Spinal cord (tissue), 10 donors: Measurements from ENCODE around the gene C10orf120. TPM values are rescaled to one million over a fixed set of nuclear protein-coding genes. Genes with fewer than 3 reads are reported as not detected.

Source experiments
- DNase-seq, 6 donors: peaks; one replicate each; pipeline versions ENCODE4 v3.0.0 to v3.0.0-alpha.2; 2013 to 2015; ENCODE audit warnings: low spot score in 6 of 6, low read depth in 4 of 6
- H3K27ac ChIP-seq: one replicate; pipeline ENCODE4 v1.5.1; 2013; ENCODE audit warnings: low read depth, low read length, control low read depth
- H3K27me3 ChIP-seq: one replicate; pipeline ENCODE4 v1.6.1; 2013; ENCODE audit warnings: low read length; ENCODE audit not compliant: control insufficient read depth, insufficient read depth
- H3K36me3 ChIP-seq: one replicate; pipeline ENCODE4 v1.6.1; 2013; ENCODE audit warnings: low read length; ENCODE audit not compliant: control insufficient read depth, insufficient read depth
- H3K4me1 ChIP-seq: one replicate; pipeline ENCODE4 v1.6.1; 2013; ENCODE audit warnings: low read length; ENCODE audit not compliant: control insufficient read depth, insufficient read depth
- H3K4me3 ChIP-seq: one replicate; pipeline ENCODE4 v1.5.1; 2013; ENCODE audit warnings: low read depth, low read length, control low read depth
- H3K9me3 ChIP-seq: one replicate; pipeline ENCODE4 v1.6.1; 2013; ENCODE audit warnings: low read length; ENCODE audit not compliant: control insufficient read depth, insufficient read depth
- WGBS: methylation state at CpG from one replicate; pipeline ENCODE4 v1.1.5; 2013; ENCODE audit warnings: missing lambda C conversion rate; ENCODE audit not compliant: insufficient coverage; 5-methylcytosine and 5-hydroxymethylcytosine counted together
- long read RNA-seq, 4 donors: transcript quantifications; one replicate each; lab custom pipeline, GENCODE V29; 2026
- polyA plus RNA-seq, 2 donors: library from polyadenylated mRNA; unstranded; fragments of 120-200 nt; gene quantifications; one replicate each; pipeline ENCODE4 v1.2.1, GENCODE V29; 2013; ENCODE audit not compliant: insufficient read length in 2 of 2
- total RNA-seq, 2 donors: library from RNA; depleted of rRNA in 1 of 2; stranded (reverse); fragments of 120-200 nt in 1 of 2; fragments of >200 nt in 1 of 2; gene quantifications; one replicate each; pipeline versions ENCODE4 v1.2.3 to v1.2.4, GENCODE V29; 2013 to 2014
- donor health status: healthy.

The C10orf120 gene
- total RNA-seq (not detected), polyA plus RNA-seq (not detected)
- long read RNA-seq, donor 1: 0 reads
- long read RNA-seq, donor 2: 0 reads
- long read RNA-seq, donor 3: 0 reads
- long read RNA-seq, donor 4: 0 reads

- WGBS: 22% methylated on average over 2 of the region's 5 CpGs
- Histone ChIP-seq H3K36me3 (no peaks in the 10 kb centered on the region), H3K9me3 (no peaks in the 10 kb centered on the region), H3K27ac (no peak within 1 kb of the TSS), H3K27me3 (no peaks in the 10 kb centered on the region), H3K4me1 (no peaks in the 10 kb centered on the region), H3K4me3 (no peak within 1 kb of the TSS)
- peak in 2 of 6 donors; percentile 22 to 28 for DNase-seq
Observed at GRCh38 chr10:122699796-122700455, at the start of gene C10orf120. Gene C10orf120, minus strand, starts transcription at chr10:122699846. Its CDS starts 56 bp downstream, at chr10:122699790.

- H3K27me3 ChIP-seq: no peaks in the 10 kb centered on the region
- H3K4me1 ChIP-seq: no peaks in the 10 kb centered on the region
- 57% methylated on average over 1 of the region's 2 CpGs for WGBS
- no peak overlapping the region for H3K27ac ChIP-seq
- no peaks in the 10 kb centered on the region for H3K9me3 ChIP-seq
- H3K36me3 ChIP-seq: no peaks in the 10 kb centered on the region
- no peak overlapping the region for H3K4me3 ChIP-seq
- no peak for DNase-seq
Observed at GRCh38 chr10:122748496-122748895, 48.9 kb upstream of the C10orf120 start.

GRCh38 chr10:122746408-122746807 is 46.8 kb upstream of the C10orf120 start:
- Histone ChIP-seq H3K36me3 (no peaks in the 10 kb centered on the region), H3K4me3 (no peak overlapping the region), H3K4me1 (no peaks in the 10 kb centered on the region), H3K9me3 (no peaks in the 10 kb centered on the region), H3K27ac (no peak overlapping the region), H3K27me3 (no peaks in the 10 kb centered on the region)
- DNase-seq: no peak
- 84% methylated on average over 5 of the region's 6 CpGs for WGBS

- no peak for DNase-seq
- H3K27me3 ChIP-seq: no peaks in the 10 kb centered on the region
- H3K4me3 ChIP-seq: no peak overlapping the region
- no peak overlapping the region for H3K27ac ChIP-seq
- H3K36me3 ChIP-seq: no peaks in the 10 kb centered on the region
- WGBS: 60% methylated on average over 1 of the region's 2 CpGs
- no peaks in the 10 kb centered on the region for H3K4me1 ChIP-seq
- H3K9me3 ChIP-seq: no peaks in the 10 kb centered on the region
Observed at GRCh38 chr10:122744257-122744656, 44.6 kb upstream of the C10orf120 start.

- Histone ChIP-seq H3K27ac (no peak overlapping the region), H3K36me3 (no peaks in the 10 kb centered on the region), H3K9me3 (no peaks in the 10 kb centered on the region), H3K4me1 (no peaks in the 10 kb centered on the region), H3K4me3 (no peak overlapping the region), H3K27me3 (no peaks in the 10 kb centered on the region)
- no CpG with 5 or more reads among the region's 2 CpGs for WGBS
- DNase-seq: no peak
Observed at GRCh38 chr10:122740640-122741039, 41.0 kb upstream of the C10orf120 start.

- no peaks in the 10 kb centered on the region for H3K9me3 ChIP-seq
- H3K27ac ChIP-seq: no peak overlapping the region
- no peaks in the 10 kb centered on the region for H3K36me3 ChIP-seq
- DNase-seq: peak in 1 of 6 donors; percentile 8
- 100% methylated on average over 2 of the region's 2 CpGs for WGBS
- H3K4me3 ChIP-seq: no peak overlapping the region
- H3K27me3 ChIP-seq: no peaks in the 10 kb centered on the region
- H3K4me1 ChIP-seq: no peaks in the 10 kb centered on the region
Observed at GRCh38 chr10:122738031-122738430, 38.4 kb upstream of the C10orf120 start.

GRCh38 chr10:122733931-122734665 is 34.5 kb upstream of the C10orf120 start:
- Histone ChIP-seq H3K4me1 (no peaks in the 10 kb centered on the region), H3K9me3 (no peaks in the 10 kb centered on the region), H3K27me3 (peaks cover 2% of the 10 kb centered on the region), H3K27ac (no peak overlapping the region), H3K4me3 (no peak overlapping the region), H3K36me3 (no peaks in the 10 kb centered on the region)
- 92% methylated on average over 10 of the region's 13 CpGs for WGBS
- DNase-seq: peak in 1 of 6 donors; percentile 58

GRCh38 chr10:122733443-122733842 is 33.8 kb upstream of the C10orf120 start:
- Histone ChIP-seq H3K27me3 (peaks cover 2% of the 10 kb centered on the region), H3K4me3 (no peak overlapping the region), H3K4me1 (no peaks in the 10 kb centered on the region), H3K9me3 (no peaks in the 10 kb centered on the region), H3K36me3 (no peaks in the 10 kb centered on the region), H3K27ac (no peak overlapping the region)
- peak in 1 of 6 donors; percentile 45 for DNase-seq
- WGBS: no CpG with 5 or more reads among the region's 2 CpGs

GRCh38 chr10:122730238-122730637 is 30.6 kb upstream of the C10orf120 start:
- DNase-seq: no peak
- no peak overlapping the region for H3K27ac ChIP-seq
- peaks cover 2% of the 10 kb centered on the region for H3K27me3 ChIP-seq
- WGBS: 79% methylated on average over 4 of the region's 6 CpGs
- H3K4me1 ChIP-seq: no peaks in the 10 kb centered on the region
- no peak overlapping the region for H3K4me3 ChIP-seq
- no peaks in the 10 kb centered on the region for H3K9me3 ChIP-seq
- no peaks in the 10 kb centered on the region for H3K36me3 ChIP-seq
